Activated T-cell treated with anti-CD3 and anti-CD28 coated beads, Interleukin-2, amount 50 U/mL, for 24 hours (primary cell): Measurements from ENCODE around the gene ANKS1A.
"Not testable (repeated sequence)": the region's sequence is repeated elsewhere in the genome, so short reads cannot be mapped to it uniquely, and the experiment has no call there.

ENCODE experiments used
- DNase-seq: peaks from one replicate; pipeline ENCODE4 v3.0.0-alpha.2; 2020
- H3K27ac Mint-ChIP-seq: 2 replicates; pipeline ENCODE4 v1.8.0; 2020; ENCODE audit warnings: mild to moderate bottlenecking, mixed read lengths
- H3K27me3 Mint-ChIP-seq: 2 replicates; pipeline ENCODE4 v1.8.0; 2020; ENCODE audit warnings: mixed read lengths
- H3K36me3 Mint-ChIP-seq: 2 replicates; pipeline ENCODE4 v1.8.0; 2020; ENCODE audit warnings: low read depth, mixed read lengths
- H3K4me1 Mint-ChIP-seq: 2 replicates; pipeline ENCODE4 v1.8.0; 2020; ENCODE audit warnings: low read depth, mixed read lengths
- H3K4me3 Mint-ChIP-seq: 2 replicates; pipeline ENCODE4 v1.8.0; 2020; ENCODE audit warnings: mild to moderate bottlenecking, moderate library complexity, mixed read lengths
- H3K9me3 Mint-ChIP-seq: 2 replicates; pipeline ENCODE4 v1.8.0; 2020; ENCODE audit warnings: mixed read lengths

ANKS1A gene

DNA sequence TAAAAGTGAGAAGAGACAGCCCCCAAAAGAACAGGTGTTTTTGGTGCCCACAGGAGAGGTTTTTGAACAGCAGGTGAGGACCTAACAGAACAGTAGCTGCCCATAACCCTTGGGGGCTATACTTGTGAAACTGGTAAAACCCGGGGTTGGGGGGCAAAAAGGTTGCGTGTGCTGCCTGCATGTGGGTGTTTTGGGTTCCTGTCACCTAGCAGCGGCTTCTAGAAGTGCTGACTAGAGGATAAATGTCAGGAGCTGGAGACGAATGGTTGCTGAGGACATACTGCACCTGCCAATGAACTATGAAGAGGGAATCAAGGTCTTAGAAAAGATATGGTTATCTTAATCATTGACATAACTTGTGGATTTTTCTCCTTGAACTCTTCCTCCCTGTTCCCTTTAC is 17.2 kb upstream of the ANKS1A start:
- peaks cover 89% of the 10 kb centered on the region for H3K36me3 Mint-ChIP-seq
- H3K27ac Mint-ChIP-seq, result no peak overlapping the region
- no peak for DNase-seq
- H3K4me3 Mint-ChIP-seq, result no peak overlapping the region
- H3K27me3 Mint-ChIP-seq, result no peaks in the 10 kb centered on the region
- H3K9me3 Mint-ChIP-seq, result no peaks in the 10 kb centered on the region
- H3K4me1 Mint-ChIP-seq, result no peaks in the 10 kb centered on the region

GRCh38 chr6:34872332-34872731 is 16.7 kb upstream of the ANKS1A start:
- peak overlapping the region; percentile 33 for H3K27ac Mint-ChIP-seq
- H3K9me3 Mint-ChIP-seq, result no peaks in the 10 kb centered on the region
- H3K27me3 Mint-ChIP-seq, result no peaks in the 10 kb centered on the region
- H3K36me3 Mint-ChIP-seq, result peaks cover 89% of the 10 kb centered on the region
- no peaks in the 10 kb centered on the region for H3K4me1 Mint-ChIP-seq
- no peak for DNase-seq
- no peak overlapping the region for H3K4me3 Mint-ChIP-seq

DNA sequence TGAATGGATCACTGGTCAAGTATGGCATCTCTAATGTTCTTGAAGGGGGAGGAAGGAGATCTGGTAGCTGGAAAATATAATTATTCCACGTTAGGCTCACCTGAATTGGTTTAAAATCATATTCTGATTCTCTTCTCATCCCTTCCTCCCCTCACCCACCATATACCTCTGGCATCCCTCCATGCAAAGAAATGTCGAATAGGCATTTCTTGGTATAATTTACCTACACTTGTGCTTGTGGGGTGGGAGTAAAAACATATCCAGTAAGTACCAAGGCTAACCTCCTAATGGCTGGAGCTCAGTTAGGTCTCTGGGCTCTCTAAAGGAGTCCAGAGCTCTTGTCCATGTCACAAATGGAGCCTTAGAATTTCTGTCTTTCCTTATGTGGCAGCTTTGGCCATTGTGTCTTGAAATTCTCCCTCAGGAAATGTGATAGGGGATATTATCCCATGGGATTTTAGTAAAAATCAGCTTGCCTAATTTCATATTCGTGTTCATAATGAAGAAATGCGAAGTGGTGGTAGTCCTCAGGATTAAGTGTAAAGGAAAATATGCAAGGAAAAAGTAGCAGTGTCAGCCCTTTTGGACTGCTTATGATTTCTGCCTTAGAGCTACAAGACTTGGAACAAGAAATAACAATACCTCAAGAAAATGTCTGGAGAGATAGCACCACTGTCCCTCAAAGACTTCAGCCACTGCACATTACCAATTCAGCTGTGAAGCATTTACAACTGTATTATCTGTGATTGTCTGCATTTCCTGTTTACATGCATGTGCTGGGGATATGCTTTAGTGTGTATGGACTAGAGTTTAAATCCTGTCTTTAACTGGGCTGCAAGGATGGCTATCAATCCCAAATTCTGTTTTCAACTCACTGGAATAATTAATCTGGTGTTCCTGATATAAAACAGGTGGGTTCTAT is 13.5 kb upstream of the ANKS1A start:
- Mint-ChIP-seq H3K27me3 (no peaks in the 10 kb centered on the region), H3K36me3 (peaks cover 94% of the 10 kb centered on the region), H3K27ac (peak overlapping the region; percentile 26), H3K9me3 (no peaks in the 10 kb centered on the region), H3K4me1 (peaks cover 4% of the 10 kb centered on the region), H3K4me3 (no peak overlapping the region)
- no peak for DNase-seq

- H3K36me3 Mint-ChIP-seq, result peaks cover 92% of the 10 kb centered on the region
- peaks cover 4% of the 10 kb centered on the region for H3K4me1 Mint-ChIP-seq
- H3K27ac Mint-ChIP-seq, result no peak overlapping the region
- no peak overlapping the region for H3K4me3 Mint-ChIP-seq
- H3K27me3 Mint-ChIP-seq, result no peaks in the 10 kb centered on the region
- no peaks in the 10 kb centered on the region for H3K9me3 Mint-ChIP-seq
- no peak for DNase-seq
Observed at GRCh38 chr6:34876472-34876871, 12.6 kb upstream of the ANKS1A start.

- no peaks in the 10 kb centered on the region for H3K9me3 Mint-ChIP-seq
- no peaks in the 10 kb centered on the region for H3K27me3 Mint-ChIP-seq
- H3K4me3 Mint-ChIP-seq, result no peak overlapping the region
- no peak overlapping the region for H3K27ac Mint-ChIP-seq
- H3K4me1 Mint-ChIP-seq, result peaks cover 4% of the 10 kb centered on the region
- H3K36me3 Mint-ChIP-seq, result peaks cover 87% of the 10 kb centered on the region
- DNase-seq, result no peak
Observed at GRCh38 chr6:34877259-34877658, 11.8 kb upstream of the ANKS1A start.

- no peaks in the 10 kb centered on the region for H3K27me3 Mint-ChIP-seq
- peak overlapping the region; percentile 72 for H3K27ac Mint-ChIP-seq
- no peak for DNase-seq
- H3K4me1 Mint-ChIP-seq, result peaks cover 6% of the 10 kb centered on the region
- no peak overlapping the region for H3K4me3 Mint-ChIP-seq
- no peaks in the 10 kb centered on the region for H3K9me3 Mint-ChIP-seq
- H3K36me3 Mint-ChIP-seq, result peaks cover 87% of the 10 kb centered on the region
Observed at GRCh38 chr6:34877869-34878485, 11.1 kb upstream of the ANKS1A start.

DNA sequence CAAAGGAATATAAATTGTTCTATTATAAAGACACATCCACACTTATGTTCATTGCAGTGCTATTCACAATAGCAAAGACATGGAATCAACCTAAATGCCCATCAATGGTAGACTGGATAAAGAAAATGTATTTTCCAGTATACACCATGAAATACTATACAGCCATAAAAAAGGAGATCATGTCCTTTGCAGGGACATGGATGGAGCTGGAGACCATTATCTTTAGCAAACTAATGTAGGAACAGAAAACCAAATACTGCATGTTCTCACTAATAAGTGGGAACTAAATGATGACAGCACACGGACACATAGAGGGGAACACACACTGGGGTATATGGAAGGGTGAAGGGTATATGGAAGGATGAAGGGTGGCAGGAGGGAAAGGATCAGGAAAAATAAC is 5.0 kb upstream of the ANKS1A start:
- Mint-ChIP-seq H3K4me1 (peaks cover 41% of the 10 kb centered on the region), H3K36me3 (peaks cover 75% of the 10 kb centered on the region), H3K27ac (peak overlapping the region; percentile 47)
- H3K9me3 Mint-ChIP-seq, DNase-seq, H3K4me3 Mint-ChIP-seq, H3K27me3 Mint-ChIP-seq: not testable (repeated sequence)

GRCh38 chr6:34884996-34885395 is 4.1 kb upstream of the ANKS1A start:
- no peak for DNase-seq
- Mint-ChIP-seq H3K4me1 (peaks cover 41% of the 10 kb centered on the region), H3K27me3 (no peaks in the 10 kb centered on the region), H3K9me3 (peaks cover 3% of the 10 kb centered on the region), H3K4me3 (peak overlapping the region; percentile 100), H3K27ac (peak overlapping the region; percentile 55), H3K36me3 (peaks cover 70% of the 10 kb centered on the region)

DNA sequence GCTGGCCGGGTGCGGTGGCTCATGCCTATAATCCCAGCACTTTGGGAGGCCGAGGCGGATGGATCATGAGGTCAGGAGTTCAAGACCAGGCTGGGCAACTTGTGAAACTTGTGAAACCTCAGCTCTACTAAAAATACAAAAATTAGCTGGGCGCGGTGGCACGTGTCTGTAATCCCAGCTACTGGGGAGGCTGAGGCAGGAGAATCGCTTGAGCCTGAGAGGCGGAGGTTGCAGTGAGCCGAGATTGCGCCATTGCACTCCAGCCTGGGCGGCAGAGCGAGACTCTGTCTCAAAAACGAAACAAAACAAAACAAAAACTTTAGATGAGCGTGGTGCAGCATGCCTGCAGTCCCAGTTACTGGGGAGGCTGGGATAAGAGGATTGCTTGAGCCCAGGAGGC is 3.2 kb upstream of the ANKS1A start:
- Mint-ChIP-seq H3K36me3 (peaks cover 62% of the 10 kb centered on the region), H3K27ac (peak overlapping the region; percentile 55), H3K4me1 (peaks cover 47% of the 10 kb centered on the region), H3K4me3 (peak overlapping the region; percentile 100)
- H3K9me3 Mint-ChIP-seq, DNase-seq, H3K27me3 Mint-ChIP-seq: not testable (repeated sequence)

- Mint-ChIP-seq H3K4me1 (peaks cover 59% of the 10 kb centered on the region), H3K36me3 (peaks cover 49% of the 10 kb centered on the region), H3K9me3 (peaks cover 3% of the 10 kb centered on the region), H3K27me3 (no peaks in the 10 kb centered on the region), H3K4me3 (peak within 1 kb of the TSS; percentile 100), H3K27ac (peak within 1 kb of the TSS; percentile 98)
- DNase-seq, result peak; percentile 92
Observed at GRCh38 chr6:34887753-34888513, 1.1 kb upstream of the ANKS1A start, which contains the start of gene TAF11. Gene TAF11 (minus strand): TSS chr6:34888042. CDS start chr6:34887957, 85 bp downstream.

- Mint-ChIP-seq H3K4me1 (peaks cover 55% of the 10 kb centered on the region), H3K36me3 (peaks cover 44% of the 10 kb centered on the region)
- no peak for DNase-seq
Observed at GRCh38 chr6:34888514-34888856, 570 bp upstream of the ANKS1A start.

DNA sequence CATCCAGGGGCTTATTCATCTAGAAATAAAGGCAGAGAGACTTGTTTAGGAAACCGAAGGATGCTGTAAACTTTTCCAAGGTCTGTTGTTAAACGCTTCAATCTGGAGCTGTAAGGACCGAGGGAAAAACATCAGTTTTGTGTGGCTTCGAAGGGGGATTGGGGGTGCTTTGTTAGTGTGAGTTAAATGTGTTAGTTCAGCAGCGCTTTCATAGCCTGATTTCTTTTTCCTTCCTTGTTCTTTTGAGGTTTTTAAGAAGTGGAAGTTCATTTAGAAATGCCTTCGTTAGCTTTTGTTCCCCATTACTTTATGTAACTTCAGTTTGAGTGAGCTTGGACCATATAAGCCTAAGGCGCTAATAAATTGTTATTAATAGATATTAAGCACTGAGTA is 1.5 kb downstream of the ANKS1A start:
- Mint-ChIP-seq H3K9me3 (no peaks in the 10 kb centered on the region), H3K4me3 (peak overlapping the region; percentile 100), H3K27ac (peak overlapping the region; percentile 70), H3K4me1 (peaks cover 45% of the 10 kb centered on the region), H3K36me3 (peaks cover 27% of the 10 kb centered on the region), H3K27me3 (no peaks in the 10 kb centered on the region)
- DNase-seq, result no peak

More at GRCh38 chr6:34888514-34888856, 570 bp upstream of the ANKS1A start:
- H3K4me3 Mint-ChIP-seq, result peak overlapping the region; percentile 100
- no peaks in the 10 kb centered on the region for H3K27me3 Mint-ChIP-seq
- H3K9me3 Mint-ChIP-seq, result peaks cover 3% of the 10 kb centered on the region
- peak overlapping the region; percentile 98 for H3K27ac Mint-ChIP-seq

DNA sequence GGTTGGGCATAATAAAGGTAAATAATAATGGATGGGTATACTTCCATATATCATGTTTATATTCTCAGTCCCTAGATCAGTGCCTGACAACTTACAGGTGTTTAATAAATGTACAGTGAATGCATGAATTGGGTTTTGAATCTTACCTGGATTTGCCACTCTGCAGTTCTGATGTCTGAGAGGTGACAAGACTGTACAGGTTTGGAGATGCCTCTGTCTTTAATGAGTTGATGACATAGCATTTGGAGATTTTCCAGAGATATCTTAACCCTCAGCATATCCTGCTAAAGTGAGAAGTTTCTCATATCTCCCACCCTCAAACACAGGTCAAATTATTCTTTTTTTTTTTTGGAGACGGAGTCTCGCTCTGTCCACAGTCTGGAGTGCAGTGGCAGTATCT is 2.2 kb downstream of the ANKS1A start:
- peak overlapping the region; percentile 100 for H3K4me3 Mint-ChIP-seq
- H3K27me3 Mint-ChIP-seq, result no peaks in the 10 kb centered on the region
- peaks cover 41% of the 10 kb centered on the region for H3K4me1 Mint-ChIP-seq
- H3K9me3 Mint-ChIP-seq, result no peaks in the 10 kb centered on the region
- no peak for DNase-seq
- no peak overlapping the region for H3K27ac Mint-ChIP-seq
- peaks cover 24% of the 10 kb centered on the region for H3K36me3 Mint-ChIP-seq

DNA sequence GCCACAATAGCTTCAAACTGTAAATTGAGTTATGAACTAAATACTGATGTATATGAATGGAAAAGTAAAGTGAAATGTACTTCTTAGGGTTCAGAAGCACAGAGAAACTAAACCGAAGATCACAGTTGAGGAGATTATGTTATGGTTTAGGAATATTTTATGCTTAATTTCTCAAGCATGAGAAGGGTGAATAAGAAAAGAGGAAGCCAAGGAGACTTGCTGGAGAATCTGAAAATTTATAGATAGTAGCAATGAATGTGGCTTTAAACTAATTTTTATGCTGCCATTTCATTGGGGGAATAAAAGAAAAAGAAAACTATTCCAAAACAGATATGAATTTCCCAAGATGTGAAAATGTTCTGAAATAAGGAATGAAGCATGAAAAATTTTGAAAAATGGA is 5.6 kb downstream of the ANKS1A start:
- Mint-ChIP-seq H3K27ac (no peak overlapping the region), H3K9me3 (no peaks in the 10 kb centered on the region), H3K27me3 (no peaks in the 10 kb centered on the region), H3K4me3 (no peak overlapping the region), H3K4me1 (peaks cover 26% of the 10 kb centered on the region), H3K36me3 (peaks cover 3% of the 10 kb centered on the region)
- DNase-seq, result no peak
